ENCODE measurements around the gene FN3KRP.
A peak's percentile ranks its signal among the peaks of the same experiment; 100 is the strongest.

Gene FN3KRP

GRCh38 chr17:82716203-82717010 lies at the start of gene FN3KRP:
Gene FN3KRP, plus strand, starts transcription at chr17:82716706. Its CDS starts 50 bp downstream, at chr17:82716756.
- H3K27ac ChIP-seq = peak within 1 kb of the TSS; percentile 71
- peak; percentile 64 for DNase-seq (ENCODE audit: low read depth, low spot score)

GRCh38 chr17:82666931-82667667 lies 49.4 kb upstream of the FN3KRP start:
- no peak for DNase-seq (ENCODE audit: low read depth, low spot score)
- H3K27ac ChIP-seq = no peak overlapping the region

- H3K27ac ChIP-seq = no peak overlapping the region
- DNase-seq (ENCODE audit: low read depth, low spot score) = no peak
Observed at GRCh38 chr17:82667668-82668000, 48.9 kb upstream of the FN3KRP start.

GRCh38 chr17:82668024-82668630 lies 48.4 kb upstream of the FN3KRP start:
- DNase-seq (ENCODE audit: low read depth, low spot score) = no peak
- no peak overlapping the region for H3K27ac ChIP-seq

GRCh38 chr17:82668631-82669099 lies 47.8 kb upstream of the FN3KRP start:
- H3K27ac ChIP-seq = no peak overlapping the region
- no peak for DNase-seq (ENCODE audit: low read depth, low spot score)

- H3K27ac ChIP-seq = no peak overlapping the region
- no peak for DNase-seq (ENCODE audit: low read depth, low spot score)
Observed at GRCh38 chr17:82670661-82671450, 45.6 kb upstream of the FN3KRP start.

- DNase-seq (ENCODE audit: low read depth, low spot score) = no peak
- no peak overlapping the region for H3K27ac ChIP-seq
Observed at GRCh38 chr17:82674656-82675475, 41.6 kb upstream of the FN3KRP start.

GRCh38 chr17:82675476-82676245 lies 40.8 kb upstream of the FN3KRP start:
- no peak overlapping the region for H3K27ac ChIP-seq
- no peak for DNase-seq (ENCODE audit: low read depth, low spot score)

- no peak overlapping the region for H3K27ac ChIP-seq
- no peak for DNase-seq (ENCODE audit: low read depth, low spot score)
Observed at GRCh38 chr17:82677353-82677925, 39.1 kb upstream of the FN3KRP start.

GRCh38 chr17:82678265-82678891 lies 38.1 kb upstream of the FN3KRP start:
- H3K27ac ChIP-seq = no peak overlapping the region
- no peak for DNase-seq (ENCODE audit: low read depth, low spot score)

GRCh38 chr17:82679586-82680465 lies 36.7 kb upstream of the FN3KRP start:
- DNase-seq (ENCODE audit: low read depth, low spot score) = no peak
- H3K27ac ChIP-seq = no peak overlapping the region

- DNase-seq (ENCODE audit: low read depth, low spot score) = no peak
- H3K27ac ChIP-seq = no peak overlapping the region
Observed at GRCh38 chr17:82681547-82681946, 35.0 kb upstream of the FN3KRP start.

- peak overlapping the region; percentile 3 for H3K27ac ChIP-seq
- no peak for DNase-seq (ENCODE audit: low read depth, low spot score)
Observed at GRCh38 chr17:82683534-82683933, 33.0 kb upstream of the FN3KRP start.

- DNase-seq (ENCODE audit: low read depth, low spot score) = peak; percentile 78
- H3K27ac ChIP-seq = peak overlapping the region; percentile 3
Observed at GRCh38 chr17:82684228-82684841, 32.2 kb upstream of the FN3KRP start.

GRCh38 chr17:82685291-82685690 lies 31.2 kb upstream of the FN3KRP start:
- H3K27ac ChIP-seq = no peak overlapping the region

More at GRCh38 chr17:82685291-82685690, 31.2 kb upstream of the FN3KRP start:
- DNase-seq (ENCODE audit: low read depth, low spot score) = no peak
